ENCODE results near the gene FOXI1.

The FOXI1 gene

GRCh38 chr5:170104710-170105109 is 987 bp upstream of the FOXI1 start:
- no peak overlapping the region for H3K4me3 ChIP-seq (ENCODE audit: low read length)
- no peak for DNase-seq (ENCODE audit: low read depth)
- TF ChIP-seq CTCF (IDR thresholded peaks at IDR 0.05; ENCODE audit: insufficient read depth, low read depth, low read length, missing control alignments), result no peak

GRCh38 chr5:170107674-170108073 is 2.0 kb downstream of the FOXI1 start:
- no peak overlapping the region for H3K4me3 ChIP-seq (ENCODE audit: low read length)
- no peak for DNase-seq (ENCODE audit: low read depth)
- no peak for TF ChIP-seq CTCF (IDR thresholded peaks at IDR 0.05; ENCODE audit: insufficient read depth, low read depth, low read length, missing control alignments)

GRCh38 chr5:170108266-170108785 is 2.6 kb downstream of the FOXI1 start:
- no peak for DNase-seq (ENCODE audit: low read depth)
- no peak for TF ChIP-seq CTCF (IDR thresholded peaks at IDR 0.05; ENCODE audit: insufficient read depth, low read depth, low read length, missing control alignments)
- no peak overlapping the region for H3K4me3 ChIP-seq (ENCODE audit: low read length)

GRCh38 chr5:170109059-170110031 is 3.6 kb downstream of the FOXI1 start:
- no peak overlapping the region for H3K4me3 ChIP-seq (ENCODE audit: low read length)
- TF ChIP-seq CTCF (IDR thresholded peaks at IDR 0.05; ENCODE audit: insufficient read depth, low read depth, low read length, missing control alignments), result no peak
- DNase-seq (ENCODE audit: low read depth), result no peak

- no peak for DNase-seq (ENCODE audit: low read depth)
- TF ChIP-seq CTCF (IDR thresholded peaks at IDR 0.05; ENCODE audit: insufficient read depth, low read depth, low read length, missing control alignments), result no peak
- no peak overlapping the region for H3K4me3 ChIP-seq (ENCODE audit: low read length)
Measured at GRCh38 chr5:170110403-170111087, 4.8 kb downstream of the FOXI1 start.

- H3K4me3 ChIP-seq (ENCODE audit: low read length), result no peak overlapping the region
- no peak for DNase-seq (ENCODE audit: low read depth)
- no peak for TF ChIP-seq CTCF (IDR thresholded peaks at IDR 0.05; ENCODE audit: insufficient read depth, low read depth, low read length, missing control alignments)
Measured at GRCh38 chr5:170111088-170111785, 5.5 kb downstream of the FOXI1 start.
